Right lobe of liver (tissue), 4 donors: ENCODE data around the gene LTBP1.

ENCODE experiments used
- POLR2A ChIP-seq: fragments of 450-650 bp; IDR thresholded peaks from one replicate; pipeline ENCODE4 v1.6.1; 2017; ENCODE audit warnings: antibody characterized with exemption, mild to moderate bottlenecking
- TF ChIP-seq, protein P1 (sequence below), 4 donors: fragments of 200-600 bp in 3 of 4; fragments of 450-650 bp in 1 of 4; IDR thresholded peaks; one replicate each; pipeline versions ENCODE4 v1.5.1 to v1.8.0; 2016 to 2022; ENCODE audit warnings: antibody characterized with exemption in 4 of 4, mild to moderate bottlenecking in 2 of 4
- donor health status: DM: no; HTN: no; CAD: no.
- donor health status: DM: no; HTN: no; CAD: no.
- donor health status: DM: no; HTN: yes; CAD: no.

DNA sequence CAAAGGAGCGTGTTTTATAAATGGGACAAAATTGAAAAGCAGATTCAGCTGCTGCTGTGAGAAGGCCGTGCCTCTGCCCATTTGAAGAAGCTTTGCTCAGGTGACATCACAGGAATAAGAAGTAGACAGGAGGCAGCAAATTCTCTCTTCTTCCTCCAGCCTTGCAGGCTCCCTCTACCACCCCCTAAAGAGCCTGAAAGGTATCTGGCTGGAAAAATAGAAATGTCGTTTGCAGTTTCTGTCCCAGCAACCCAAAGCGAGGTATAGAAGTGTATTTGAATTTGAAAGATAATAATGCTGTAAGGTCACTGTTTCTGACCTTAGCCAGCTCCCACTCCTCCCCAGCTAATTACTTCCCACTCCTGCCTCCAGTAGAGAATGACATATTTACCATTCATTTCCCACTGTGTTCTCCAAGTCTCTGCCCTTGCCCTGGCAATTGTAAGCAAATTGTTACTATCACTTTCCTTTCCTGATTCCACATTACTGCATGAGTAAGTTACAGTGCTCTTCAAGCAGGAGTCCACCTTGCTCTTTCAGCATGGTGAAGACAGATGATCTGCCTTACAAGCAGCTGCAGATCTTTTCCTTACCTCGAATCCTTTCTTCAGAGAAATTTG lies 472.9 kb downstream of the LTBP1 start:
- TF ChIP-seq, protein P1, sequence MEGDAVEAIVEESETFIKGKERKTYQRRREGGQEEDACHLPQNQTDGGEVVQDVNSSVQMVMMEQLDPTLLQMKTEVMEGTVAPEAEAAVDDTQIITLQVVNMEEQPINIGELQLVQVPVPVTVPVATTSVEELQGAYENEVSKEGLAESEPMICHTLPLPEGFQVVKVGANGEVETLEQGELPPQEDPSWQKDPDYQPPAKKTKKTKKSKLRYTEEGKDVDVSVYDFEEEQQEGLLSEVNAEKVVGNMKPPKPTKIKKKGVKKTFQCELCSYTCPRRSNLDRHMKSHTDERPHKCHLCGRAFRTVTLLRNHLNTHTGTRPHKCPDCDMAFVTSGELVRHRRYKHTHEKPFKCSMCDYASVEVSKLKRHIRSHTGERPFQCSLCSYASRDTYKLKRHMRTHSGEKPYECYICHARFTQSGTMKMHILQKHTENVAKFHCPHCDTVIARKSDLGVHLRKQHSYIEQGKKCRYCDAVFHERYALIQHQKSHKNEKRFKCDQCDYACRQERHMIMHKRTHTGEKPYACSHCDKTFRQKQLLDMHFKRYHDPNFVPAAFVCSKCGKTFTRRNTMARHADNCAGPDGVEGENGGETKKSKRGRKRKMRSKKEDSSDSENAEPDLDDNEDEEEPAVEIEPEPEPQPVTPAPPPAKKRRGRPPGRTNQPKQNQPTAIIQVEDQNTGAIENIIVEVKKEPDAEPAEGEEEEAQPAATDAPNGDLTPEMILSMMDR (IDR thresholded peaks at IDR 0.05) = no peak
- no peak for TF ChIP-seq POLR2A
